Panc1 (cell line): ENCODE results near the gene CCDC146. TPM values are rescaled to one million over a fixed set of nuclear protein-coding genes. Genes with fewer than 3 reads are reported as not detected.

ENCODE experiments used
- ATAC-seq: fragments of 200-7000 bp; cut with Tn5 transposase; 2 replicates; pipeline ENCODE4 v1.9.1; 2020; ENCODE audit warnings: mild to moderate bottlenecking, moderate library complexity
- BruUV-seq: library from RNA; stranded (reverse); fragments of 400-500 nt; replicated peaks from 2 replicates; lab custom pipeline; 2021; lab: Mats Ljungman, UMichigan
- CTCF ChIA-PET: fragments of 300-600 bp; sonication (Branson Sonifier 250); formaldehyde crosslinking; loops from one replicate; lab custom pipeline; 2022; ENCODE audit warnings: antibody characterized with exemption; lab: Charles Lee
- POLR2A ChIA-PET: fragments of 300-600 bp; sonication (Branson Sonifier 250); formaldehyde crosslinking; loops from one replicate; lab custom pipeline; 2022; ENCODE audit warnings: antibody characterized with exemption; lab: Charles Lee
- DNase-seq: peaks from one replicate; pipeline ENCODE4 v3.0.0-alpha.2; 2010; ENCODE audit warnings: low read depth, low spot score
- H3K27ac ChIP-seq: 2 replicates; pipeline ENCODE4 v1.5.1; 2011; ENCODE audit warnings: mild to moderate bottlenecking, low read length, inconsistent platforms
- H3K27me3 ChIP-seq: fragments of 200-500 bp; sonication (Bioruptor generic); 2 replicates; pipeline ENCODE4 v1.6.0; 2014; ENCODE audit warnings: low read length, inconsistent platforms; ENCODE audit not compliant: control insufficient read depth, insufficient read depth
- H3K36me3 ChIP-seq: fragments of 200-500 bp; sonication (Bioruptor generic); 2 replicates; pipeline ENCODE4 v1.5.1; 2014; ENCODE audit warnings: inconsistent platforms, mild to moderate bottlenecking, low read length, moderate library complexity; ENCODE audit not compliant: control insufficient read depth, insufficient read depth
- H3K4me1 ChIP-seq: 2 replicates; pipeline ENCODE4 v1.5.1; 2011; ENCODE audit warnings: inconsistent platforms, mild to moderate bottlenecking, low read length, moderate library complexity; ENCODE audit not compliant: control insufficient read depth, insufficient read depth
- H3K4me3 ChIP-seq, 2 experiments: 2 replicates each; pipeline ENCODE4 v1.5.1; 2011 to 2012; ENCODE audit warnings: low read depth in 2 of 2, low read length in 2 of 2, mild to moderate bottlenecking in 2 of 2, inconsistent platforms in 1 of 2, moderate library complexity in 1 of 2
- H3K9me3 ChIP-seq: fragments of 200-500 bp; sonication (Bioruptor generic); 2 replicates; pipeline ENCODE4 v1.5.1; 2014; ENCODE audit warnings: low read depth, mild to moderate bottlenecking, inconsistent platforms, low read length, moderate library complexity; ENCODE audit not compliant: control insufficient read depth, insufficient read depth
- POLR2AphosphoS5 ChIP-seq: IDR thresholded peaks from 2 replicates; pipeline ENCODE4 v1.6.1; 2012; ENCODE audit warnings: mild to moderate bottlenecking, low read depth, low read length, moderate library complexity
- SIN3A ChIP-seq: IDR thresholded peaks from 2 replicates; pipeline ENCODE4 v1.6.1; 2012; ENCODE audit warnings: low read depth, mild to moderate bottlenecking, low read length, moderate library complexity, borderline replicate concordance; ENCODE audit not compliant: insufficient read depth
- TCF7L2 ChIP-seq: IDR thresholded peaks from 2 replicates; pipeline ENCODE4 v1.6.1; 2011; ENCODE audit warnings: mild to moderate bottlenecking, low read depth, low read length, inconsistent platforms
- in situ Hi-C: cut with HindIII; loops from 2 replicates; pipeline ENCODE4 v1.10.0; 2016; ENCODE audit warnings: low sequenced_read_pairs, low pct_unique_long_range_greater_than_20kb
- intact Hi-C: fragments of 100-400 bp; cut with micrococcal nuclease; formaldehyde crosslinking; loops from one replicate; pipeline ENCODE4 v1.10.0; 2022; ENCODE audit not compliant: unreplicated experiment
- total RNA-seq: library from RNA; stranded (reverse); gene quantifications from one replicate; pipeline ENCODE4 v1.2.1, GENCODE V29; 2021; ENCODE audit not compliant: unreplicated experiment
- TF ChIP-seq, protein P1 (sequence below): fragments of 450-650 bp; IDR thresholded peaks from 2 replicates; pipeline ENCODE4 v1.5.1; 2017; ENCODE audit warnings: mild to moderate bottlenecking
- TF ChIP-seq, protein P2 (sequence below), 2 experiments: IDR thresholded peaks; 2 replicates each; pipeline ENCODE4 v1.6.1; 2011 to 2012; ENCODE audit warnings: low read depth in 2 of 2, control low read depth in 1 of 2, low read length in 1 of 2, mild to moderate bottlenecking in 1 of 2, moderate library complexity in 1 of 2; ENCODE audit not compliant: insufficient read depth in 1 of 2

The CCDC146 gene
- total RNA-seq, 1 experiment from 2014 or later, result 1.2 TPM

DNA sequence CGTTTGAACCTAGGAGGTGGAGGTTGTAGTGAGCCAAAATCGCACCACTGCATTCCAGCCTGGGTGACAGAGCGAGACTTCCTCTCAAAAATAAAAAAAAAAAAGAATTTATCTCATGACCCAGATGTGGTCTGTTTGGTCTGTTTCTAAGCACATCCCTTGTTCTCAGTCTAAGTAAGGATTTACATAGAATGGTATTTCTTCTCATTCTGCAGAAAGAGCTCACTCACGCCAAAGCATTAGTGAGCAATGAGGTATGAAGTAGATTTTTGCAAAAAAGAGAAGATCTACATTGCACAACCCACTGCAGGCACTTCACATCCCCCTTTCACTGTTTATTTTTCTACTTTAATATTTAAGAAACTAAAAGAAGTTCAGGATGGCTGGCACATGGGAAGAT lies 153.7 kb downstream of the CCDC146 start:
- Histone ChIP-seq H3K27me3 (no peaks in the 10 kb centered on the region; the same call in 1 of the 2 replicates), H3K4me1 (no peaks in the 10 kb centered on the region), H3K36me3 (no peaks in the 10 kb centered on the region), H3K4me3 (no peak overlapping the region), H3K27ac (no peak overlapping the region), H3K9me3 (no peaks in the 10 kb centered on the region)
- POLR2A ChIA-PET, result no interaction called here
- intact Hi-C loops (no loop called here), in situ Hi-C loops (no loop called here)
- no TSS peak for BruUV-seq
- TF ChIP-seq POLR2AphosphoS5, result no peak
- TF ChIP-seq, protein P1, sequence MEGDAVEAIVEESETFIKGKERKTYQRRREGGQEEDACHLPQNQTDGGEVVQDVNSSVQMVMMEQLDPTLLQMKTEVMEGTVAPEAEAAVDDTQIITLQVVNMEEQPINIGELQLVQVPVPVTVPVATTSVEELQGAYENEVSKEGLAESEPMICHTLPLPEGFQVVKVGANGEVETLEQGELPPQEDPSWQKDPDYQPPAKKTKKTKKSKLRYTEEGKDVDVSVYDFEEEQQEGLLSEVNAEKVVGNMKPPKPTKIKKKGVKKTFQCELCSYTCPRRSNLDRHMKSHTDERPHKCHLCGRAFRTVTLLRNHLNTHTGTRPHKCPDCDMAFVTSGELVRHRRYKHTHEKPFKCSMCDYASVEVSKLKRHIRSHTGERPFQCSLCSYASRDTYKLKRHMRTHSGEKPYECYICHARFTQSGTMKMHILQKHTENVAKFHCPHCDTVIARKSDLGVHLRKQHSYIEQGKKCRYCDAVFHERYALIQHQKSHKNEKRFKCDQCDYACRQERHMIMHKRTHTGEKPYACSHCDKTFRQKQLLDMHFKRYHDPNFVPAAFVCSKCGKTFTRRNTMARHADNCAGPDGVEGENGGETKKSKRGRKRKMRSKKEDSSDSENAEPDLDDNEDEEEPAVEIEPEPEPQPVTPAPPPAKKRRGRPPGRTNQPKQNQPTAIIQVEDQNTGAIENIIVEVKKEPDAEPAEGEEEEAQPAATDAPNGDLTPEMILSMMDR, result no peak
- TF ChIP-seq, protein P2, sequence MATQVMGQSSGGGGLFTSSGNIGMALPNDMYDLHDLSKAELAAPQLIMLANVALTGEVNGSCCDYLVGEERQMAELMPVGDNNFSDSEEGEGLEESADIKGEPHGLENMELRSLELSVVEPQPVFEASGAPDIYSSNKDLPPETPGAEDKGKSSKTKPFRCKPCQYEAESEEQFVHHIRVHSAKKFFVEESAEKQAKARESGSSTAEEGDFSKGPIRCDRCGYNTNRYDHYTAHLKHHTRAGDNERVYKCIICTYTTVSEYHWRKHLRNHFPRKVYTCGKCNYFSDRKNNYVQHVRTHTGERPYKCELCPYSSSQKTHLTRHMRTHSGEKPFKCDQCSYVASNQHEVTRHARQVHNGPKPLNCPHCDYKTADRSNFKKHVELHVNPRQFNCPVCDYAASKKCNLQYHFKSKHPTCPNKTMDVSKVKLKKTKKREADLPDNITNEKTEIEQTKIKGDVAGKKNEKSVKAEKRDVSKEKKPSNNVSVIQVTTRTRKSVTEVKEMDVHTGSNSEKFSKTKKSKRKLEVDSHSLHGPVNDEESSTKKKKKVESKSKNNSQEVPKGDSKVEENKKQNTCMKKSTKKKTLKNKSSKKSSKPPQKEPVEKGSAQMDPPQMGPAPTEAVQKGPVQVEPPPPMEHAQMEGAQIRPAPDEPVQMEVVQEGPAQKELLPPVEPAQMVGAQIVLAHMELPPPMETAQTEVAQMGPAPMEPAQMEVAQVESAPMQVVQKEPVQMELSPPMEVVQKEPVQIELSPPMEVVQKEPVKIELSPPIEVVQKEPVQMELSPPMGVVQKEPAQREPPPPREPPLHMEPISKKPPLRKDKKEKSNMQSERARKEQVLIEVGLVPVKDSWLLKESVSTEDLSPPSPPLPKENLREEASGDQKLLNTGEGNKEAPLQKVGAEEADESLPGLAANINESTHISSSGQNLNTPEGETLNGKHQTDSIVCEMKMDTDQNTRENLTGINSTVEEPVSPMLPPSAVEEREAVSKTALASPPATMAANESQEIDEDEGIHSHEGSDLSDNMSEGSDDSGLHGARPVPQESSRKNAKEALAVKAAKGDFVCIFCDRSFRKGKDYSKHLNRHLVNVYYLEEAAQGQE (IDR thresholded peaks at IDR 0.05; ENCODE audit: insufficient read depth in 1 of 2, low read depth in 2 of 2, low read length in 1 of 2), result no peak
- no peak for TF ChIP-seq TCF7L2
- no peak for TF ChIP-seq SIN3A
- ATAC-seq (no peak), DNase-seq (no peak)
- CTCF ChIA-PET, result no interaction called here

- in situ Hi-C loops (no loop called here), intact Hi-C loops (no loop called here)
- POLR2A ChIA-PET, result no interaction called here
- H3K36me3 ChIP-seq, result no peaks in the 10 kb centered on the region
- no peaks in the 10 kb centered on the region; the same call in 1 of the 2 replicates for H3K27me3 ChIP-seq
- no TSS peak for BruUV-seq
- H3K4me3 ChIP-seq, result no peak overlapping the region
- no peak for TF ChIP-seq POLR2AphosphoS5
- TF ChIP-seq, protein P2 (IDR thresholded peaks at IDR 0.05; ENCODE audit: insufficient read depth in 1 of 2, low read depth in 2 of 2, low read length in 1 of 2), result no peak
- TF ChIP-seq, protein P1, result no peak
- TF ChIP-seq TCF7L2, result no peak
- TF ChIP-seq SIN3A, result no peak
- H3K27ac ChIP-seq, result no peak overlapping the region
- CTCF ChIA-PET, result no interaction called here
- ATAC-seq, result no peak
- no peak for DNase-seq
- no peaks in the 10 kb centered on the region for H3K4me1 ChIP-seq
- H3K9me3 ChIP-seq, result no peaks in the 10 kb centered on the region
These were observed 159.5 kb downstream of the CCDC146 start for GRCh38 chr7:77281780-77282478.
